ENCODE measurements around the gene TMEM72. TPM values are rescaled to one million over a fixed set of nuclear protein-coding genes. Genes with fewer than 3 reads are reported as not detected.

Gene TMEM72
- total RNA-seq, 3 donors from 2014 or later = not detected

- no peak for DNase-seq
- peak in 1 of 2 donors; percentile 40 for ATAC-seq
- peaks cover 5% of the 10 kb centered on the region for H3K36me3 Mint-ChIP-seq (ENCODE audit: insufficient read depth)
- peaks cover 2% of the 10 kb centered on the region for H3K4me1 Mint-ChIP-seq (ENCODE audit: low read depth)
- peaks cover 19% of the 10 kb centered on the region for H3K9me3 Mint-ChIP-seq
- H3K4me3 Mint-ChIP-seq = no peak overlapping the region
- peaks cover 10% of the 10 kb centered on the region for H3K27me3 Mint-ChIP-seq (ENCODE audit: low read depth)
Measured at GRCh38 chr10:44946205-44946604, 35.1 kb downstream of the TMEM72 start.

GRCh38 chr10:44947371-44948152 lies 36.4 kb downstream of the TMEM72 start:
- peaks cover 7% of the 10 kb centered on the region for H3K36me3 Mint-ChIP-seq (ENCODE audit: insufficient read depth)
- H3K4me3 Mint-ChIP-seq = no peak overlapping the region
- no peak for ATAC-seq
- peaks cover 2% of the 10 kb centered on the region for H3K4me1 Mint-ChIP-seq (ENCODE audit: low read depth)
- H3K27me3 Mint-ChIP-seq (ENCODE audit: low read depth) = peaks cover 10% of the 10 kb centered on the region
- peaks cover 18% of the 10 kb centered on the region for H3K9me3 Mint-ChIP-seq
- DNase-seq = no peak

- Mint-ChIP-seq H3K4me1 (ENCODE audit: low read depth) (peaks cover 2% of the 10 kb centered on the region), H3K4me3 (no peak overlapping the region), H3K27me3 (ENCODE audit: low read depth) (peaks cover 5% of the 10 kb centered on the region), H3K36me3 (ENCODE audit: insufficient read depth) (peaks cover 7% of the 10 kb centered on the region), H3K9me3 (peaks cover 16% of the 10 kb centered on the region)
- DNase-seq (no peak), ATAC-seq (no peak)
Measured at GRCh38 chr10:44948642-44949041, 37.5 kb downstream of the TMEM72 start.

GRCh38 chr10:44949127-44949802 lies 38.1 kb downstream of the TMEM72 start:
- H3K36me3 Mint-ChIP-seq (ENCODE audit: insufficient read depth) = peaks cover 9% of the 10 kb centered on the region
- no peak for DNase-seq
- H3K4me3 Mint-ChIP-seq = no peak overlapping the region
- no peak for ATAC-seq
- peaks cover 2% of the 10 kb centered on the region for H3K4me1 Mint-ChIP-seq (ENCODE audit: low read depth)
- peaks cover 13% of the 10 kb centered on the region for H3K9me3 Mint-ChIP-seq
- H3K27me3 Mint-ChIP-seq (ENCODE audit: low read depth) = peaks cover 5% of the 10 kb centered on the region

- H3K4me1 Mint-ChIP-seq (ENCODE audit: low read depth) = peaks cover 2% of the 10 kb centered on the region
- H3K9me3 Mint-ChIP-seq = peaks cover 6% of the 10 kb centered on the region
- peaks cover 3% of the 10 kb centered on the region for H3K27me3 Mint-ChIP-seq (ENCODE audit: low read depth)
- ATAC-seq (no peak), DNase-seq (no peak)
- peaks cover 5% of the 10 kb centered on the region for H3K36me3 Mint-ChIP-seq (ENCODE audit: insufficient read depth)
- H3K4me3 Mint-ChIP-seq = no peak overlapping the region
Measured at GRCh38 chr10:44949915-44950314, 38.8 kb downstream of the TMEM72 start.

GRCh38 chr10:44950326-44951225 lies 39.4 kb downstream of the TMEM72 start:
- H3K36me3 Mint-ChIP-seq (ENCODE audit: insufficient read depth) = peaks cover 5% of the 10 kb centered on the region
- no peak for ATAC-seq
- H3K4me3 Mint-ChIP-seq = no peak overlapping the region
- DNase-seq = no peak
- H3K9me3 Mint-ChIP-seq = no peaks in the 10 kb centered on the region
- no peaks in the 10 kb centered on the region for H3K27me3 Mint-ChIP-seq (ENCODE audit: low read depth)
- peaks cover 2% of the 10 kb centered on the region for H3K4me1 Mint-ChIP-seq (ENCODE audit: low read depth)

GRCh38 chr10:44951576-44952226 lies 40.6 kb downstream of the TMEM72 start:
- ATAC-seq (no peak), DNase-seq (no peak)
- H3K36me3 Mint-ChIP-seq (ENCODE audit: insufficient read depth) = peaks cover 13% of the 10 kb centered on the region
- peaks cover 2% of the 10 kb centered on the region for H3K4me1 Mint-ChIP-seq (ENCODE audit: low read depth)
- no peaks in the 10 kb centered on the region for H3K9me3 Mint-ChIP-seq
- no peaks in the 10 kb centered on the region for H3K27me3 Mint-ChIP-seq (ENCODE audit: low read depth)
- H3K4me3 Mint-ChIP-seq = no peak overlapping the region

- peaks cover 13% of the 10 kb centered on the region for H3K36me3 Mint-ChIP-seq (ENCODE audit: insufficient read depth)
Measured at GRCh38 chr10:44952779-44953231, 41.7 kb downstream of the TMEM72 start.

GRCh38 chr10:44954042-44954441 lies 42.9 kb downstream of the TMEM72 start:
- no peak for ATAC-seq
- Mint-ChIP-seq H3K4me3 (no peak overlapping the region), H3K4me1 (ENCODE audit: low read depth) (peaks cover 14% of the 10 kb centered on the region), H3K27me3 (ENCODE audit: low read depth) (no peaks in the 10 kb centered on the region), H3K9me3 (peaks cover 3% of the 10 kb centered on the region), H3K36me3 (ENCODE audit: insufficient read depth) (peaks cover 13% of the 10 kb centered on the region)
- no peak for DNase-seq

More at GRCh38 chr10:44952779-44953231, 41.7 kb downstream of the TMEM72 start:
- DNase-seq (no peak), ATAC-seq (no peak)
- Mint-ChIP-seq H3K27me3 (ENCODE audit: low read depth) (no peaks in the 10 kb centered on the region), H3K4me3 (no peak overlapping the region), H3K4me1 (ENCODE audit: low read depth) (peaks cover 4% of the 10 kb centered on the region), H3K9me3 (peaks cover 3% of the 10 kb centered on the region)

GRCh38 chr10:44954962-44955361 lies 43.8 kb downstream of the TMEM72 start:
- Mint-ChIP-seq H3K36me3 (ENCODE audit: insufficient read depth) (peaks cover 13% of the 10 kb centered on the region), H3K27me3 (ENCODE audit: low read depth) (no peaks in the 10 kb centered on the region), H3K9me3 (peaks cover 3% of the 10 kb centered on the region), H3K4me1 (ENCODE audit: low read depth) (peaks cover 16% of the 10 kb centered on the region), H3K4me3 (no peak overlapping the region)
- ATAC-seq (no peak), DNase-seq (no peak)

GRCh38 chr10:44955413-44956070 lies 44.4 kb downstream of the TMEM72 start:
- no peak for DNase-seq
- Mint-ChIP-seq H3K27me3 (ENCODE audit: low read depth) (no peaks in the 10 kb centered on the region), H3K4me3 (no peak overlapping the region), H3K4me1 (ENCODE audit: low read depth) (peaks cover 21% of the 10 kb centered on the region), H3K9me3 (peaks cover 3% of the 10 kb centered on the region), H3K36me3 (ENCODE audit: insufficient read depth) (peaks cover 13% of the 10 kb centered on the region)
- ATAC-seq = no peak

- ATAC-seq = no peak
Measured at GRCh38 chr10:44956226-44956625, 45.1 kb downstream of the TMEM72 start.

More at GRCh38 chr10:44956226-44956625, 45.1 kb downstream of the TMEM72 start:
- H3K4me3 Mint-ChIP-seq = no peak overlapping the region
- no peak for DNase-seq
- H3K27me3 Mint-ChIP-seq (ENCODE audit: low read depth) = no peaks in the 10 kb centered on the region
- H3K9me3 Mint-ChIP-seq = peaks cover 3% of the 10 kb centered on the region
- peaks cover 24% of the 10 kb centered on the region for H3K4me1 Mint-ChIP-seq (ENCODE audit: low read depth)
- H3K36me3 Mint-ChIP-seq (ENCODE audit: insufficient read depth) = peaks cover 13% of the 10 kb centered on the region

All from activated T-cell treated with anti-CD3 and anti-CD28 coated beads, Interleukin-2, amount 50 U/mL, for 4 hours (primary cell).